ENCODE results near the gene TSPAN9. TPM values are rescaled to one million over a fixed set of nuclear protein-coding genes. Genes with fewer than 3 reads are reported as not detected.
A peak's percentile ranks its signal among the peaks of the same experiment; 100 is the strongest.

The TSPAN9 gene
- total and polyA plus RNA-seq, 4 donors, result 23.0 to 72.3 (median 33.9) TPM

DNA sequence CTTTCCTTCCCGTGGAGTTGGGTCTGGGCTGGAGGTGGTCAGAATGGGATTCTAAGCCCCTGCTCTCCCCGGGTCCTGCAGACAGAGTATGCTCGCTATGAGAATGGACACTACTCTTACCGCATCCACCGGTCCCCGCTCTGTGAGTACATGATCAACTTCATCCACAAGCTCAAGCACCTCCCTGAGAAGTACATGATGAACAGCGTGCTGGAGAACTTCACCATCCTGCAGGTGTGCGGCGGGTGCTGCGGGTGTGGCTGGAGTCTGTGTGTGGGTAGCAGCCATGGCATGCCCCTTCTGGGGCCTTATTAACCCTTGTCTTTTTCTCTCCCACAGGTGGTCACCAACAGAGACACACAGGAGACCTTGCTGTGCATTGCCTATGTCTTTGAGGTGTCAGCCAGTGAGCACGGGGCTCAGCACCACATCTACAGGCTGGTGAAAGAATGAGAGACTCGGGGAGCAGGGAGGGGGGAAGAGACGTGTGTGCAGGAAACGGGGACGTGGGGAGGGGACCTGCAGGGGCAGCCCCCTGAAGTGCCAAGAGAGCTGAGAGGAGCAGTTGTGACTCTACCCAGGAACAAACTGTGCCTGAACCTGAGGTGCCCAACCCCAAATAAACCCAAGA lies 37.0 kb upstream of the TSPAN9 start:
- TF ChIP-seq CTCF (IDR thresholded peaks at IDR 0.05; ENCODE audit: control extremely low read depth, extremely low read depth), result no peak
- Histone ChIP-seq H3K4me3 (no peak overlapping the region), H3K27ac (ENCODE audit: low read depth in 1 of 2, low read length in 1 of 2) (no peak overlapping the region), H3K9ac (ENCODE audit: insufficient read depth in 1 of 2, low read length in 2 of 2) (no peak overlapping the region), H3K9me3 (ENCODE audit: control insufficient read depth in 4 of 4, insufficient read depth in 3 of 4, low read length in 3 of 4) (no peaks in the 10 kb centered on the region), H3K27me3 (ENCODE audit: control insufficient read depth in 3 of 3, insufficient read depth in 3 of 3, low read length in 2 of 3) (no peaks in the 10 kb centered on the region), H3K36me3 (ENCODE audit: control insufficient read depth in 4 of 4, insufficient read depth in 4 of 4, low read length in 4 of 4) (peaks cover 0 to 31% (median 0%) of the 10 kb centered on the region in 4 donors), H3K4me1 (ENCODE audit: control insufficient read depth in 5 of 5, insufficient read depth in 5 of 5, low read length in 5 of 5) (peaks cover 0 to 2% (median 0%) of the 10 kb centered on the region in 5 donors)
- ATAC-seq (ENCODE audit: insufficient read depth, low FRiP score) (no peak), DNase-seq (no peak)
- 94 to 95% methylated on average over 15 of the region's 15 CpGs for WGBS, 2 donors

DNA sequence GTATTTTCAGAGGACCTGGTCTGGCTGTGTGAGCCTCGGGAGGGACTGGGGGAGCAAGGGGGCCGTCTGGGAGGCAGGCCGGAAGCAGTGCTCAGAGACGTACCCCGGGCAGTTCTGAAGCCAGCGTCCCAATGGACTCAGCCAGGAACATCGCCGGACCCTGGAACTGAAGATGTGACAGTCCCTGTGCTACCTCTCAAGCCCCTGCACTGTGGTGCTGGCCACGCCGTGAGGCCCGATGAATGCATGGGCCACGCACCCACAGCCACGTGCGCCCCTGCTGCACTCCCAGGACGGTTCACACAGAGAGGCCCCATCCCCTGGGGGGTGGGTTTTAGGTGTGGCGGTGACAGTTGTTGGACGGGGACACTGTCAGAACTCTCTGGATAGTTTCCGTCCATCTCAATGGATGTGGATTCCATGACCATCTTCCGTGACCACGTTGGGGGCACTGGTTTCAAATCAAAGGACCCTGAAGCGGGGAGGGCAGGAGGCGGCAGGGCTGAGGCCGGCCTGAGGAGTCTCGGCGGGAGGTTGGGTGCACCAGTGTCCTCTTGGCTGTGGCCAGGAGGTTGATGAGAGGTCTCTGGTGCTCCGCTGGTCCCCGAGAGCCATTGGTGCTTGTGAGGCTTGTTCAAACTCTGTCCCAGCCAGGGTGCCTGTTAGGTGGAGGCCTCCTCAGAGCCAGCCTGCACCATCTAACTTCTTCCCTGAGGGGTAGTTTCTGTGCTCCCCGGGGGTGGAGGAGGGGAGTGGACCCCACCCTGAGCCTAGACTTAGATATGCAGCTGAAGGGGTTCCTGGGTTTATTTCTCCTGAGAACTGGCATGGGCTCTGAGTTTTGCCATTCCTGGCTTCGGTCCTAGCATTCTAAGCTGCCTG lies 36.3 kb upstream of the TSPAN9 start:
- Histone ChIP-seq H3K27ac (ENCODE audit: low read depth in 1 of 2, low read length in 1 of 2) (no peak overlapping the region), H3K9ac (ENCODE audit: insufficient read depth in 1 of 2, low read length in 2 of 2) (no peak overlapping the region), H3K36me3 (ENCODE audit: control insufficient read depth in 4 of 4, insufficient read depth in 4 of 4, low read length in 4 of 4) (peaks cover 0 to 31% (median 0%) of the 10 kb centered on the region in 4 donors), H3K4me3 (no peak overlapping the region), H3K9me3 (ENCODE audit: control insufficient read depth in 4 of 4, insufficient read depth in 3 of 4, low read length in 3 of 4) (no peaks in the 10 kb centered on the region), H3K27me3 (ENCODE audit: control insufficient read depth in 3 of 3, insufficient read depth in 3 of 3, low read length in 2 of 3) (no peaks in the 10 kb centered on the region), H3K4me1 (ENCODE audit: control insufficient read depth in 5 of 5, insufficient read depth in 5 of 5, low read length in 5 of 5) (peaks cover 0 to 2% (median 0%) of the 10 kb centered on the region in 5 donors)
- ATAC-seq (ENCODE audit: insufficient read depth, low FRiP score) (no peak), DNase-seq (no peak)
- no peak for TF ChIP-seq CTCF (IDR thresholded peaks at IDR 0.05; ENCODE audit: control extremely low read depth, extremely low read depth)
- 91 to 93% methylated on average over 29 of the region's 29 CpGs for WGBS, 2 donors

GRCh38 chr12:3041558-3042164 lies 35.5 kb upstream of the TSPAN9 start:
- peaks cover 0 to 29% (median 0%) of the 10 kb centered on the region in 4 donors for H3K36me3 ChIP-seq (ENCODE audit: control insufficient read depth in 4 of 4, insufficient read depth in 4 of 4, low read length in 4 of 4)
- no peaks in the 10 kb centered on the region for H3K27me3 ChIP-seq (ENCODE audit: control insufficient read depth in 3 of 3, insufficient read depth in 3 of 3, low read length in 2 of 3)
- peak; percentile 59 to 69 (median 69) for DNase-seq
- WGBS, 2 donors, result 63 to 71% methylated on average over 11 of the region's 11 CpGs
- no peak for ATAC-seq (ENCODE audit: insufficient read depth, low FRiP score)
- H3K4me3 ChIP-seq, result no peak overlapping the region
- no peak overlapping the region for H3K9ac ChIP-seq (ENCODE audit: insufficient read depth in 1 of 2, low read length in 2 of 2)
- TF ChIP-seq CTCF (IDR thresholded peaks at IDR 0.05; ENCODE audit: control extremely low read depth, extremely low read depth), result peak; percentile 52
- no peaks in the 10 kb centered on the region for H3K9me3 ChIP-seq (ENCODE audit: control insufficient read depth in 4 of 4, insufficient read depth in 3 of 4, low read length in 3 of 4)
- no peak overlapping the region for H3K27ac ChIP-seq (ENCODE audit: low read depth in 1 of 2, low read length in 1 of 2)
- peaks cover 0 to 2% (median 0%) of the 10 kb centered on the region in 5 donors for H3K4me1 ChIP-seq (ENCODE audit: control insufficient read depth in 5 of 5, insufficient read depth in 5 of 5, low read length in 5 of 5)
